GM19452 (cell line): ENCODE data around the gene OR13C3.
"Not testable (repeated sequence)": the region's sequence is repeated elsewhere in the genome, so short reads cannot be mapped to it uniquely, and the experiment has no call there.

Experiments used
- ATAC-seq: cut with Tn5 transposase; IDR thresholded peaks from one replicate; pipeline ENCODE4 v1.9.1; 2021; ENCODE audit not compliant: unreplicated experiment

Gene OR13C3

DNA sequence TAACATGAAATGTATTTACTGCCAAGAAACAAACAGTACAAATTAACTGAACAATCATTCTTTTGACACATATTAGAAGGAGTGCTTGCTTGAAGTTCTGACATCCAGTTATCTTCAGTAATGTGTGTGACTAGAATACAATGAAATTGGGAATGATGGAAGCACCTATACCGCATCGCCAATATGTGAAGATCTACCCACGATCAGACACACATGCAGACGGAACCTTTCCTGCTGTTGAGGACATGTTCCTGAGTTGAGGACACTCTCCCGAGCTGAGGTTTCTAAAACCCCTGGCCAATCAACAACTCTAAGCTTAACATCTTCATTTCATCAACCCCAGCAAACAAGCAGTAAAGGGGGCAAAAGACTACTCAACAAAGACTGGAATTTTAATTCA is at the start of gene OR13C3:
OR13C3 (minus strand) TSS at position 101 of the 400 bp plus-strand sequence. CDS start 133 bp downstream, outside the sequence.
- no peak for ATAC-seq

DNA sequence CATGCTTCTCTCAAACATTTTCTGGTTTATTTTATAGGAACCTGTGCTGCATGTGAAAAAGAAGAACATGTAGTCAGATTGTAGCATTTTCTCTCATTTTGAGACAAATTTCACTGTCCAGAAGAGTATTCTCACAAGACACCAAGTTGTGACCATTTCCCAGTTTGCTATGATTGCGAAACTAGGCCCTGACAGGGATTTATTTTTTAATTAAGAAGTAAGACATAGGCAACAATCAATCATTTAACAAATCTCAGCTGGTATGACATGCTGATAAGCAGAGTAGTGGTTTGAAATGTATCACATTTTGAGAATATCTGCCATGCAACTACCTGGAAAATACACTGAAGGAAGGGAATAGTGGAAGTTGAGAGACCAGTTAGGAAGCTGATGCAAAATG is 43.9 kb upstream of the OR13C3 start:
- no peak for ATAC-seq

DNA sequence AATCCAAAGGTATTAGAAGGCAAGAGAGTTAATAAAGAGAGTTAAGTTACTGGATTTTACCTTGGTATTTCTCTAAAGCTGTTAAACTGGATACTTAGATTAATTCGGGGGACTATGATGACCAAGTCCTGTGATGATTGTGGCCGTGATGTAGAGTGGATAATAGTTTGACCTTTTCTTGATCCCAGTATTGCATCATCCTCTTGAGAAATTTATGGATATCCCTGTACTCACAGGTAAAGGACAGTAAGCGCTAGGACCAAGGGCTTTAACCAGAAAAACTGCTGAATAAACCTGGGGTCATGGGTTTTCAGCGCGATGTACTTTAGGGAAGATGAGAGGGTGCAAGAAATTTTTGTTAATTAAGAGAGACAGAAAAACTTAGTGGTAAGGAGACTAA is 40.6 kb upstream of the OR13C3 start:
- ATAC-seq, result no peak

GRCh38 chr9:104575456-104575855 is 38.8 kb upstream of the OR13C3 start:
- ATAC-seq, result no peak

- no peak for ATAC-seq
Observed at GRCh38 chr9:104572612-104573011, 36.0 kb upstream of the OR13C3 start.

GRCh38 chr9:104568868-104569267 is 32.2 kb upstream of the OR13C3 start, which contains the start of gene OR13C8:
Gene OR13C8 (plus strand): TSS chr9:104569168. CDS start chr9:104569168, 0 bp downstream.
- no peak for ATAC-seq

GRCh38 chr9:104564358-104564757 is 27.7 kb upstream of the OR13C3 start:
- ATAC-seq, result no peak

- no peak for ATAC-seq
Observed at GRCh38 chr9:104556830-104557634, 20.4 kb upstream of the OR13C3 start.

- ATAC-seq, result no peak
Observed at GRCh38 chr9:104555521-104555920, 18.9 kb upstream of the OR13C3 start.

- no peak for ATAC-seq
Observed at GRCh38 chr9:104553261-104553660, 16.6 kb upstream of the OR13C3 start.

- no peak for ATAC-seq
Observed at GRCh38 chr9:104544644-104545043, 8.0 kb upstream of the OR13C3 start.

DNA sequence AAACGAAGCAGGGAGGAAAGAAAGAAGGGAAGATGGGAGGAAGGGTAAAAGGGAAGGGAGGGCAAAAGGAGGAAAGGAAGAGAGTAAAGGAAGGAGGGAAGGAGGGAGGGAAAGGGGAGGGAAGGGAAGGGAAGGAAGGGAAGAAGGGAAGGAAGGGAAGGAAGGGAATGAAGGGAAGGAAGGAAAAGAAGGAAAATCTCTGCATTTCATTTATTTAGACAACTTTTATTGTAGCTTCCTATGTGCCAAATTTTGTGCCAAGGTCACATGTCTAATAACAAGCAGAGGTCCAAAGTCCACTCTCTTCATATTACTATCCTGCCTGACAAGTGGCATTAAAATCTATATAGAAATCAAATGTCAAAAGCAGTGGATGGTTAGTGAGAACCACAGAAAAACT is 2.6 kb upstream of the OR13C3 start:
- no peak for ATAC-seq

DNA sequence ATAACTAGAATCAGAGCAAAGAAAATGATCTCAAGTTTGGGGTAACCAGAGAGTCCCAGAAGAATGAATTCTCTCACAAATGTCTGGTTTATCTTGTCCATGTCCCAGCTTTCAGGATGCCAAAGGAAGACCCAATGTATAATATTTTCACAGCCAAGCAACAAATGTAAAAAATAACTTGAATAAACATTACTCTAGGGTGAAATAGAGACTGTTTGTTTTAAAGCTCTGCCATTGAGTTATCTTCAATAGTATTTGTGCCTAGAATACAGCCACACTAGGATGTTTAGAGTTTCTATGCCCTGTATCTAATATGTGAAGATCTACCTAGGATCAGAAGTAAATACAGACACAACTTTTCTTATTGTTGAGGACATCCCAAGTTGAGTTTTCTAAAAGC is 9.5 kb downstream of the OR13C3 start, which contains the start of gene OR13C4:
OR13C4 (minus strand) TSS at position 101 of the 400 bp plus-strand sequence; CDS start at position 101, 0 bp downstream.
- ATAC-seq, result no peak

- ATAC-seq, result not testable (repeated sequence)
Observed at GRCh38 chr9:104520241-104520640, 16.4 kb downstream of the OR13C3 start.

- no peak for ATAC-seq
Observed at GRCh38 chr9:104514901-104515300, 21.8 kb downstream of the OR13C3 start.

DNA sequence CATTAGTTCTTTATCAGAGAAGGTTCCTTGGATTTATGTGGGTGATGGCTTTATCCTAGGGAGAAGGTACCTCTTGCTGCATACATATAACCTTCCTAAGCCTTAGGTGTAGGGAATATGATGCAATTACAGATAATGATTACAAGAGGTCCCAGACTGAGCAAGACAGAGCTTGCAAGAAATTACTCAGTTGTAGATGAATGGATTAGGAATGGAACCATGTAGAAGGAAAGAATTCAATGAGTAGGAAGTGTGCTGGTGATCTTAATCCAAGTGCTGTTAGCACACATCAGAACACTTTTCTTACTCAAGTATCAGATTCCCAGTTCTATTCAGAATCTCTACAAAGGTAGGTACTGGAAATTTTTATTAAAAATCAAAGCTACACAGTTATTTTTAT is 30.1 kb downstream of the OR13C3 start:
- no peak for ATAC-seq

- no peak for ATAC-seq
Observed at GRCh38 chr9:104503963-104504362, 32.7 kb downstream of the OR13C3 start, which contains the start of gene OR13F1. Gene OR13F1 (plus strand): TSS chr9:104504263. CDS start chr9:104504263, 0 bp downstream.

DNA sequence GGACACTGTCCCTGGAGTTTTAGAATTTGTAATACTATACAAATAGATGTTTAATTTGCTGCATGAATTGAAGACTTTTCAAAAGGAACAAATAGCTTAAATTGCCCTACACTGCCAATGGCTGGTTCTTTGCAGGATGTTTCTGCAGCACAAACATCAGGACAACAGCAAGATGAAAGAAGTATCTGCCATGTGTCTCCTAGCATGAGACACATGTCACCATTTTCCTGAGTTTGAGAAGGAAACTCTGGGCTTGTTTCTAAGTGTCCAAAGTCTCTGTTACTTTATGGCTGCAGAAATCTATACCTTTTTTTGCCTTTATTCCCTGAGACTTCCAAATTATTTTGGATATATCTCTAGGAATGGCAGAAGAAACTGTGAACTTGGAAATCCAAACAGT is 33.2 kb downstream of the OR13C3 start:
- no peak for ATAC-seq

- ATAC-seq, result no peak
Observed at GRCh38 chr9:104494808-104495207, 41.8 kb downstream of the OR13C3 start.
